SK-N-MC (cell line): ENCODE measurements around the gene HDAC7.

Experiments
- DNase-seq: peaks from one replicate; pipeline ENCODE4 v3.0.0-alpha.2; 2011; ENCODE audit warnings: low read depth, low spot score
- H3K27ac ChIP-seq: fragments of 200-600 bp; sonication (generic); 2 replicates; pipeline ENCODE4 v1.5.1; 2016; ENCODE audit warnings: mixed run types
- H3K36me3 ChIP-seq: fragments of 200-600 bp; sonication (generic); 2 replicates; pipeline ENCODE4 v1.6.1; 2017; ENCODE audit warnings: antibody characterized with exemption, low read length, mixed read lengths; ENCODE audit not compliant: insufficient read depth
- H3K4me3 ChIP-seq: fragments of 200-600 bp; sonication (generic); 2 replicates; pipeline ENCODE4 v1.5.1; 2016
- H3K9ac ChIP-seq: fragments of 200-600 bp; sonication (generic); 2 replicates; pipeline ENCODE4 v1.8.0; 2017; ENCODE audit warnings: mixed run types, mixed read lengths; ENCODE audit not compliant: insufficient read length
- H3K9me3 ChIP-seq: fragments of 200-600 bp; sonication (generic); 2 replicates; pipeline ENCODE4 v1.6.1; 2017; ENCODE audit warnings: low read depth, mild to moderate bottlenecking, antibody characterized with exemption, low read length, moderate library complexity, mixed read lengths
- EZH2 ChIP-seq: fragments of 200-600 bp; sonication (generic); IDR thresholded peaks from one replicate; pipeline ENCODE4 v1.6.1; 2017; ENCODE audit warnings: antibody characterized with exemption
- FOXP2 ChIP-seq: optimal IDR thresholded peaks from 2 replicates; pipeline ENCODE3; 2011; ENCODE audit warnings: mild to moderate bottlenecking, moderate library complexity; ENCODE audit not compliant: insufficient read depth; ENCODE audit errors: extremely low read length, control extremely low read depth
- POLR2AphosphoS5 ChIP-seq: IDR thresholded peaks from 2 replicates; pipeline ENCODE4 v1.6.1; 2012; ENCODE audit warnings: mild to moderate bottlenecking, low read depth, low read length, borderline replicate concordance

The HDAC7 gene

GRCh38 chr12:47790676-47791350 lies 28.9 kb downstream of the HDAC7 start:
- Histone ChIP-seq H3K27ac (no peak overlapping the region), H3K9ac (no peak overlapping the region), H3K9me3 (no peaks in the 10 kb centered on the region), H3K36me3 (peaks cover 20% of the 10 kb centered on the region; the same call in 1 of the 2 replicates), H3K4me3 (no peak overlapping the region)
- no peak for DNase-seq
- no peak for TF ChIP-seq POLR2AphosphoS5
- TF ChIP-seq FOXP2 = no peak
- no peak for TF ChIP-seq EZH2

DNA sequence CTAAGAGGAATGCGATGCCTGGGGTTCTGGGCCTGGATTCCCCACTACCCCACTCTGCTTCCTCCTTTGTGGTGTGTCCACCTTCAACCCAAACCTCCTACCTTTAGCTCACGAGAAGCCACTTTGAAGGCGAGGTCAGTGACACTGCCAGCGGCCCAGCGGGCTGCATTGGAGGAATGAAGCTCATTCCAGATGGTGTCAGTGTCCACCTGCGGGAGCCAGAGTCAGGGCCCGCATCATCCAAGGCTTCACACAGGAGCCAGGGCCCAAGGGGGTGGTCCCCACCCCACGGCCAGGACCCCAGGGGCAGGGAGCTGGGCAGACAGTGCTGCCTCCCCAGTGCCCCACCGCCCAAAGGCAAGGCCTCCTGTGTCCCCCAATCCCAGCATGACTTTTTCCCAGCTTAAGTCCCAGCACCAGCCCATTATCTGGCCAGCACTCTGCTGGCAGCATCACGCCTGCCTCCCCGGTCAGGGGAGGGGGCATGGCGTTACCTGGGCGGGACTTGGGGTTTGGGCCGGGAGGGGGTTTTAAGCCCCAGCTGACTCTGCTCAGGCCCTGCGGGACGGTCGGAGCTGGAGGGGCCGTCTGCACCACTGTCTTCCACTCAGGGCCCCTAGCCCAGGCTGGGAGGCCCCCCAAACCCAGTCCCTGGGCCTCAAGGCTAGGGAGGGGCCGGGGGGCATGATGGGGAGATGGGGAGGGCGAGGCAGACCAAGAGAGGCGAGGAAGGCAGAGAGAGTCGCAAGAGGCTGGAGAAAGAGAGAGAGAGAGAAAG lies 29.8 kb downstream of the HDAC7 start:
- no peak for DNase-seq
- TF ChIP-seq FOXP2 = no peak
- TF ChIP-seq EZH2 = no peak
- TF ChIP-seq POLR2AphosphoS5 = no peak
- H3K9ac ChIP-seq = no peak overlapping the region
- H3K4me3 ChIP-seq = no peak overlapping the region
- no peaks in the 10 kb centered on the region for H3K9me3 ChIP-seq
- peaks cover 24% of the 10 kb centered on the region; the same call in 1 of the 2 replicates for H3K36me3 ChIP-seq
- H3K27ac ChIP-seq = no peak overlapping the region

DNA sequence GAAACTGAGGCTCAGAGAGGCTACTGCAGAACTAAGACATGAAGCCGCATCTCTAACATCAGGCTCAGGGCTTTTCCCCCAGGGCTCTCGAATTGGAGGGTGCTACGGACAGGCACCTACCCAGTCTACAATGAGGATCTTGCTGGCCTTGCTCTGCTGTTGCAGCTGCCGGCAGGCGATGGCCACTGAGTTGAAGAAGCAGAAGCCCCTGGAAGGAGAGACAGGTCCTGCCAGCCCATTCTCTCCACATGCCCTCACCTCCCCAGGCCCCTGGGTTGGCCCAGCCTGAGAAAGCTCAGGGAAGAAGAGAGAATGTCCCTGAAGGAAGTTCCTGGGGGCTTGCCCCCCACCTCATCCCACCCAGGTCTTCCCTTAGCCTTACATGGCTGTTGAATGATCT lies 30.6 kb downstream of the HDAC7 start:
- DNase-seq = no peak
- H3K27ac ChIP-seq = no peak overlapping the region
- H3K4me3 ChIP-seq = no peak overlapping the region
- peaks cover 28% of the 10 kb centered on the region; the same call in 1 of the 2 replicates for H3K36me3 ChIP-seq
- no peak for TF ChIP-seq FOXP2
- no peak for TF ChIP-seq EZH2
- TF ChIP-seq POLR2AphosphoS5 = no peak
- H3K9me3 ChIP-seq = no peaks in the 10 kb centered on the region
- H3K9ac ChIP-seq = no peak overlapping the region

DNA sequence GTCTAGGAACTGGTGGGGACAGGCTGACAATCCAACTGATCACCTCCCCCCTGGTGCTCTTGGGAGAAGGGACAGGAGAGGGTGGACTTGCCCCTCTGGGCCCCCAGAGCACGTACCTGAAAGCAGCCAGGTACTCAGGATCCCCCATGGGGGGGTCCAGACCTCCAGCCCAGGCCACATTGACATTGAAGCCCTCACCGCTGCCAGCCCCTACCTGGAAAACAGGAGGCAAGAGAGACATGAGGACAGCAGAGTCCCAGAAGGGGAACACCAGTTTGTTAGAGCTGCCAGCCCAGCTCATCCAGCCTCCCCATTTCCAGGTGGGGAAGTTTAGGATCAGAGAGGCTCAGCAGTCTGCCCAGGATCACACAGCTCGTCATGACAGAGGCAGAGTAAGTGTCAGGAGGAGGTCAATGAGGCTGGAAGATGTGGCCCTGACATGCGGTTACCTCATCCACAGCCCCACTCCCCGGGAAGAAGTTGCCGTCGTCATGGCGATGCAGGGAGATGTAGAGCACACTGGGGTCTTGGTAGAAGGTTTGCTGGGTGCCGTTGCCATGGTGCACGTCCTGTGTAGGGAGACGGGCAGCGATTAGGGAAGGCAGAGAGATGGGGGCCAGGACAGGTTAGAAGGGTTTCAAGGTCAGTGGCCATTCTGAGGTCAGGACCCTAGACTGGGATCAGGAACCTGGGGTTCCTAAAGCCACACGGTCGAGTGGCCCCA lies 31.9 kb downstream of the HDAC7 start:
- Histone ChIP-seq H3K4me3 (no peak overlapping the region), H3K9ac (no peak overlapping the region), H3K36me3 (peaks cover 29% of the 10 kb centered on the region; the same call in 1 of the 2 replicates), H3K27ac (no peak overlapping the region), H3K9me3 (no peaks in the 10 kb centered on the region)
- TF ChIP-seq FOXP2 (no peak), POLR2AphosphoS5 (no peak), EZH2 (no peak)
- DNase-seq = no peak

DNA sequence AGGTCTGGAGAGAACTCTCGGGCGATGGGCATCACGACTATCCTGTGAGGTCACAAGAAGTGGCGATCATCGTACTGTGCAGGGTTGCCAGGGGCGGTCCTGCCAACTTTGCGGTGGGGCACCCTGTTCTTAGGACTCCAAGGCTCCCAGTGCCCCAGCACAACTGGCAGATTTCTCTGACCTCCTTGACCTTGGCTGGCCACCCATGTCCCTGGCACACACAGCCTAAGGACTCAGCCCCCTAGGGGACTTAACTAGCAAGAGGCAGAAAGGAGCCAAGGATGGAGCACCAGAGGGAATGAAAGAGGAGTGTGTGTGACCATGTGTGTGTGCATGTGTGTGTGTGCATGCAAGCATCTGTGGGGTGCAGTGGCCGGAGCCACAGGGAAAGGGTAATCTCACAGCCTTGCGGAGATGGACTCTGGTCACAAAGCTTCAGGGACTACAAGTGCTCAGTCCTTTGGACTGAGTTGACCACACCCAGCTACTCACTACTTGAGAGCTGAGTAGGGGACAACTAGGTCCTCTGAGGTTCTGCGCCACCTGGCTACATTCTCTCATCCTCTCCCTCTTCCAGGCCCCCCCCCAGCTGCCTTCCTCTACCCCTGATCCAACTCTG lies 32.9 kb downstream of the HDAC7 start:
- H3K27ac ChIP-seq = no peak overlapping the region
- TF ChIP-seq EZH2 (no peak), FOXP2 (no peak), POLR2AphosphoS5 (no peak)
- H3K9ac ChIP-seq = no peak overlapping the region
- DNase-seq = no peak
- H3K36me3 ChIP-seq = peaks cover 38% of the 10 kb centered on the region; the same call in 1 of the 2 replicates
- H3K4me3 ChIP-seq = no peak overlapping the region
- no peaks in the 10 kb centered on the region for H3K9me3 ChIP-seq

GRCh38 chr12:47785887-47786661 lies 33.6 kb downstream of the HDAC7 start:
- Histone ChIP-seq H3K27ac (no peak overlapping the region), H3K9me3 (no peaks in the 10 kb centered on the region), H3K9ac (no peak overlapping the region), H3K36me3 (peaks cover 42% of the 10 kb centered on the region; the same call in 1 of the 2 replicates), H3K4me3 (no peak overlapping the region)
- DNase-seq = no peak
- TF ChIP-seq FOXP2 = no peak

- peaks cover 42% of the 10 kb centered on the region; the same call in 1 of the 2 replicates for H3K36me3 ChIP-seq
- no peak overlapping the region for H3K27ac ChIP-seq
- no peak overlapping the region for H3K9ac ChIP-seq
- TF ChIP-seq EZH2 (no peak), FOXP2 (no peak), POLR2AphosphoS5 (no peak)
- DNase-seq = no peak
- H3K9me3 ChIP-seq = no peaks in the 10 kb centered on the region
- no peak overlapping the region for H3K4me3 ChIP-seq
Measured at GRCh38 chr12:47785036-47785886, 34.4 kb downstream of the HDAC7 start.
